CD4-positive, alpha-beta T cell (primary cell): ENCODE results near the gene CUL9. TPM values are rescaled to one million over a fixed set of nuclear protein-coding genes. Genes with fewer than 3 reads are reported as not detected.
A peak's percentile ranks its signal among the peaks of the same experiment; 100 is the strongest.

Experiments
- ATAC-seq: fragments of 200-7000 bp; cut with Tn5 transposase; one replicate; pipeline ENCODE4 v1.10.0; 2022; ENCODE audit warnings: mild to moderate bottlenecking; ENCODE audit not compliant: poor library complexity
- CTCF ChIA-PET: fragments of 350-600 bp; sonication (Branson Sonifier 250); formaldehyde crosslinking; loops from one replicate; lab custom pipeline; 2021; ENCODE audit warnings: antibody characterized with exemption, inconsistent platforms; lab: Charles Lee
- POLR2A ChIA-PET: fragments of 350-600 bp; sonication (Branson Sonifier 250); formaldehyde crosslinking; loops from one replicate; lab custom pipeline; 2021; ENCODE audit warnings: antibody characterized with exemption, inconsistent platforms; lab: Charles Lee
- DNase-seq, 14 experiments: peaks; one replicate each; pipeline ENCODE4 v3.0.0-alpha.2; 2013 to 2020; ENCODE audit warnings: mixed read lengths in 2 of 14
- H3K27ac ChIP-seq, 2 donors: one replicate each; pipeline versions ENCODE4 v1.5.1 to v1.7.0; 2013; ENCODE audit warnings: low read length in 2 of 2, low read depth in 1 of 2, mild to moderate bottlenecking in 1 of 2
- H3K27me3 ChIP-seq, 2 experiments: 1 replicate in 1 of 2; 2 replicates in 1 of 2; pipeline versions ENCODE4 v1.6.1 to v1.7.0; 2013; ENCODE audit warnings: low read length in 2 of 2, control low read depth in 1 of 2, mild to moderate bottlenecking in 1 of 2, moderate library complexity in 1 of 2; ENCODE audit not compliant: insufficient read depth in 2 of 2, control insufficient read depth in 1 of 2
- H3K36me3 ChIP-seq: one replicate; pipeline ENCODE4 v1.6.1; 2013; ENCODE audit warnings: low read length, control low read depth; ENCODE audit not compliant: insufficient read depth
- H3K4me1 ChIP-seq: one replicate; pipeline ENCODE4 v1.6.1; 2013; ENCODE audit warnings: low read length, control low read depth; ENCODE audit not compliant: insufficient read depth
- H3K4me3 ChIP-seq: one replicate; pipeline ENCODE4 v1.5.1; 2013; ENCODE audit warnings: mild to moderate bottlenecking, low read length, moderate library complexity
- H3K9me3 ChIP-seq, 2 experiments: 1 replicate in 1 of 2; 2 replicates in 1 of 2; pipeline versions ENCODE4 v1.6.1 to v1.7.0; 2013; ENCODE audit warnings: low read length in 2 of 2, mild to moderate bottlenecking in 2 of 2, control low read depth in 1 of 2, moderate library complexity in 1 of 2; ENCODE audit not compliant: control insufficient read depth in 1 of 2, insufficient read depth in 1 of 2
- H3K27ac Mint-ChIP-seq: one replicate; pipeline ENCODE4 v1.8.0; 2020; ENCODE audit warnings: mixed read lengths
- H3K27me3 Mint-ChIP-seq: one replicate; pipeline ENCODE4 v1.8.0; 2021; ENCODE audit warnings: mixed read lengths
- H3K36me3 Mint-ChIP-seq: one replicate; pipeline ENCODE4 v1.8.0; 2021; ENCODE audit warnings: low read depth, mixed read lengths
- H3K4me1 Mint-ChIP-seq: one replicate; pipeline ENCODE4 v1.8.0; 2021; ENCODE audit warnings: low read depth, mixed read lengths
- H3K4me3 Mint-ChIP-seq: one replicate; pipeline ENCODE4 v1.8.0; 2020; ENCODE audit warnings: mild to moderate bottlenecking, mixed read lengths
- H3K9me3 Mint-ChIP-seq: one replicate; pipeline ENCODE4 v1.8.0; 2020; ENCODE audit warnings: mixed read lengths
- intact Hi-C, 2 experiments: fragments of 100-400 bp; cut with DNase I in 1 of 2; cut with micrococcal nuclease in 1 of 2; formaldehyde crosslinking; loops; one replicate each; pipeline versions ENCODE4 v1.15.1 to v1.9.0; 2023 to 2025; cut with DNase I, micrococcal nuclease
- total RNA-seq, 174 experiments: library from RNA in 2 of 174; stranded (reverse) in 2 of 174; gene quantifications; one replicate each; pipeline ENCODE4 v1.2.3 and lab custom pipeline; 2021 to 2026
- TF ChIP-seq, protein P1 (sequence below): fragments of 200-600 bp; IDR thresholded peaks from one replicate; pipeline ENCODE4 v1.8.0; 2022; ENCODE audit warnings: antibody characterized with exemption, mild to moderate bottlenecking

CUL9 gene
- total RNA-seq, 2 experiments from 2014 or later: 75.5 to 79.2 TPM

DNA sequence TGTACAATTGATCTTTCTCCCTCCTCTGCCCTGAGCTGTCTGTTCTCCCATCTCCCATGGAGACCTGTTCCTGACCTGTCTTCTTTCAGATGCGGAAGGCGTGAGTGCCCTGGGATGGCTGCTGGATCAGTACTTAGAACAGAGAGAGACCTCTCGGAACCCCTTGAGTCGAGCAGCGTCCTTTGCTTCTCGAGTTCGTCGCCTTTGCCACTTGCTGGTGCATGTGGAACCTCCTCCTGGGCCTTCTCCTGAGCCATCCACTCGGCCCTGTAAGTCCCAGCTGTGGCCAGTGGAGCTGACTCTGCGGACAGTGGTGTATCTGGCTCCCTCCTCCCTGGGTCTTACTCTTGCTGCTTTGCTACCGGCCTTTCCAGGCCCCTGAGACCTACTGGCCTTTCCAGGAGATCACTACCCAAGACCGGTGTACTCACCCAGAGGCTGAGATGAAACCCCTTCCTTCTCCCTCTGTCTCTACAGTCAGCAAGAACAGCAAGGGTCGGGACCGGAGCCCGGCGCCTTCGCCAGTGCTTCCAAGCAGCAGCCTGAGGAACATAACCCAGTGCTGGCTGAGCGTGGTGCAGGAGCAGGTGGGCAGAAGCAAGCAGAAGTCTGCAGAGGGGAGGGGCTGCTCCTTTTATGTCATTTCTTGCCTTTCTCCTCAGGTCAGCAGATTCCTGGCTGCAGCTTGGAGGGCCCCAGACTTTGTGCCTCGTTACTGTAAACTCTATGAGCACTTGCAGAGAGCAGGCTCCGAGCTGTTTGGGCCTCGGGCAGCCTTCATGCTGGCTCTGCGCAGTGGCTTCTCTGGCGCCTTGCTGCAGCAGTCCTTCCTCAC, 22.5 kb downstream of the CUL9 start:
- H3K36me3 ChIP-seq: peaks cover 51% of the 10 kb centered on the region
- no peaks in the 10 kb centered on the region for H3K9me3 ChIP-seq
- ATAC-seq (no peak), DNase-seq (peak in 1 of 14 experiments; percentile 15)
- Mint-ChIP-seq H3K4me3 (no peak overlapping the region), H3K36me3 (peaks cover 60% of the 10 kb centered on the region), H3K4me1 (no peaks in the 10 kb centered on the region), H3K27ac (no peak overlapping the region), H3K27me3 (no peaks in the 10 kb centered on the region), H3K9me3 (no peaks in the 10 kb centered on the region)
- no peaks in the 10 kb centered on the region for H3K4me1 ChIP-seq
- no peak overlapping the region for H3K4me3 ChIP-seq
- CTCF ChIA-PET: no interaction called here
- POLR2A ChIA-PET: no interaction called here
- H3K27ac ChIP-seq: no peak overlapping the region
- TF ChIP-seq, protein P1, sequence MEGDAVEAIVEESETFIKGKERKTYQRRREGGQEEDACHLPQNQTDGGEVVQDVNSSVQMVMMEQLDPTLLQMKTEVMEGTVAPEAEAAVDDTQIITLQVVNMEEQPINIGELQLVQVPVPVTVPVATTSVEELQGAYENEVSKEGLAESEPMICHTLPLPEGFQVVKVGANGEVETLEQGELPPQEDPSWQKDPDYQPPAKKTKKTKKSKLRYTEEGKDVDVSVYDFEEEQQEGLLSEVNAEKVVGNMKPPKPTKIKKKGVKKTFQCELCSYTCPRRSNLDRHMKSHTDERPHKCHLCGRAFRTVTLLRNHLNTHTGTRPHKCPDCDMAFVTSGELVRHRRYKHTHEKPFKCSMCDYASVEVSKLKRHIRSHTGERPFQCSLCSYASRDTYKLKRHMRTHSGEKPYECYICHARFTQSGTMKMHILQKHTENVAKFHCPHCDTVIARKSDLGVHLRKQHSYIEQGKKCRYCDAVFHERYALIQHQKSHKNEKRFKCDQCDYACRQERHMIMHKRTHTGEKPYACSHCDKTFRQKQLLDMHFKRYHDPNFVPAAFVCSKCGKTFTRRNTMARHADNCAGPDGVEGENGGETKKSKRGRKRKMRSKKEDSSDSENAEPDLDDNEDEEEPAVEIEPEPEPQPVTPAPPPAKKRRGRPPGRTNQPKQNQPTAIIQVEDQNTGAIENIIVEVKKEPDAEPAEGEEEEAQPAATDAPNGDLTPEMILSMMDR: no peak
- intact Hi-C loops: loop anchor here in 1 of 2 experiments (5.0 kb wide), 1 partner anchor 138 kb away; no protein-coding TSS in a partner anchor
- H3K27me3 ChIP-seq: no peaks in the 10 kb centered on the region

GRCh38 chr6:43205849-43206248, 23.9 kb downstream of the CUL9 start:
- H3K36me3 Mint-ChIP-seq: peaks cover 47% of the 10 kb centered on the region
- no peak overlapping the region for H3K4me3 Mint-ChIP-seq
- CTCF ChIA-PET: interaction anchor here (0.8 kb wide), 1 partner anchor 24 kb away, joined by 4 read pairs; no protein-coding TSS in a partner anchor
- Histone ChIP-seq H3K4me3 (no peak overlapping the region), H3K27ac (no peak overlapping the region), H3K9me3 (no peaks in the 10 kb centered on the region), H3K36me3 (peaks cover 37% of the 10 kb centered on the region), H3K4me1 (no peaks in the 10 kb centered on the region), H3K27me3 (no peaks in the 10 kb centered on the region)
- TF ChIP-seq, protein P1: no peak
- H3K27me3 Mint-ChIP-seq: no peaks in the 10 kb centered on the region
- POLR2A ChIA-PET: no interaction called here
- DNase-seq (peak in 1 of 14 experiments; percentile 14), ATAC-seq (no peak)
- no peaks in the 10 kb centered on the region for H3K4me1 Mint-ChIP-seq
- intact Hi-C loops: loop anchor here in 1 of 2 experiments (5.0 kb wide), 1 partner anchor 136 kb away; no protein-coding TSS in a partner anchor
- no peaks in the 10 kb centered on the region for H3K9me3 Mint-ChIP-seq
- H3K27ac Mint-ChIP-seq: no peak overlapping the region

DNA sequence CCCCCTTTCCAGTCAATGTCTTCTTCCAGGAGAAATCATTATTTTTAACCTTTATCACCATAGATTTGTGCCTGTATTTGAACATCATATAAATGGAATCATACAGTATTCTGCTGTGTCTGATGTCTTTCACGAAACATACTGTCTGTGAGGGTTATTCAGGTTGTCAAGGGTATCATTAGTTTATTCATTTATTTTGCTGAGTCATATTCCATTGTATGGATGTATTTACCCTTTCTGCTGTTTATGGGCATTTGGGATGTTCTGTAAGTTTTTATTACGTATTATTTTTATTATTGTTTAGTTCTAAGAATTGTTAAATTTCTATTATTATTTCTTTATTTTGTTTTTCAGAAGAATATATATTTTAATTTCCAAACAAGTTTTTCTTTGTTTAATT, 25.3 kb downstream of the CUL9 start:
- H3K4me1 ChIP-seq: no peaks in the 10 kb centered on the region
- Mint-ChIP-seq H3K4me3 (no peak overlapping the region), H3K27ac (no peak overlapping the region), H3K27me3 (no peaks in the 10 kb centered on the region), H3K36me3 (peaks cover 40% of the 10 kb centered on the region), H3K9me3 (no peaks in the 10 kb centered on the region), H3K4me1 (no peaks in the 10 kb centered on the region)
- no peak for DNase-seq
- H3K9me3 ChIP-seq: no peaks in the 10 kb centered on the region
- H3K4me3 ChIP-seq: no peak overlapping the region
- peaks cover 36% of the 10 kb centered on the region for H3K36me3 ChIP-seq
- CTCF ChIA-PET: no interaction called here
- no peak for ATAC-seq
- H3K27me3 ChIP-seq: no peaks in the 10 kb centered on the region
- TF ChIP-seq, protein P1: no peak
- no peak overlapping the region for H3K27ac ChIP-seq
- intact Hi-C loops: loop anchor here in 1 of 2 experiments (5.0 kb wide), 1 partner anchor 135 kb away; no protein-coding TSS in a partner anchor
- POLR2A ChIA-PET: no interaction called here
